A673 (cell line): ENCODE data around the gene NOL9. TPM values are rescaled to one million over a fixed set of nuclear protein-coding genes. Genes with fewer than 3 reads are reported as not detected.

Experiments used
- BruUV-seq: library from RNA; stranded (reverse); fragments of 400-500 nt; replicated peaks from 2 replicates; lab custom pipeline; 2021; lab: Mats Ljungman, UMichigan
- CTCF ChIA-PET: fragments of 300-600 bp; sonication (Branson Sonifier 250); formaldehyde crosslinking; loops from one replicate; lab custom pipeline; 2022; ENCODE audit warnings: antibody characterized with exemption; lab: Charles Lee
- POLR2A ChIA-PET: fragments of 300-600 bp; sonication (Branson Sonifier 250); formaldehyde crosslinking; loops from one replicate; lab custom pipeline; 2022; ENCODE audit warnings: antibody characterized with exemption; ENCODE audit not compliant: low non-redundant PET; lab: Charles Lee
- DNase-seq: peaks from one replicate; pipeline ENCODE4 v3.0.0-alpha.2; 2015; ENCODE audit warnings: low spot score
- H3K27ac ChIP-seq: fragments of 200-600 bp; sonication (generic); 2 replicates; pipeline ENCODE4 v1.5.1; 2016; ENCODE audit warnings: mixed run types, low read depth, mild to moderate bottlenecking, mixed read lengths, antibody characterized with exemption, low read length; ENCODE audit not compliant: poor library complexity, severe bottlenecking
- H3K27me3 ChIP-seq: fragments of 200-600 bp; sonication (generic); replicated peaks from 2 replicates; pipeline ENCODE4 v1.6.1; 2017; ENCODE audit warnings: mixed run types, low read depth, mild to moderate bottlenecking, mixed read lengths, antibody characterized with exemption, low read length; ENCODE audit not compliant: insufficient read depth, poor library complexity
- H3K36me3 ChIP-seq: fragments of 200-600 bp; sonication (generic); 2 replicates; pipeline ENCODE4 v1.6.1; 2016; ENCODE audit warnings: mixed run types, mild to moderate bottlenecking, mixed read lengths, antibody characterized with exemption, low read length; ENCODE audit not compliant: insufficient read depth, poor library complexity, severe bottlenecking
- H3K4me1 ChIP-seq: fragments of 200-600 bp; sonication (generic); 2 replicates; pipeline ENCODE4 v1.6.1; 2017; ENCODE audit warnings: mixed run types, mild to moderate bottlenecking, mixed read lengths, antibody characterized with exemption, low read length; ENCODE audit not compliant: insufficient read depth, poor library complexity, severe bottlenecking
- H3K4me3 ChIP-seq: fragments of 200-600 bp; sonication (generic); 2 replicates; pipeline ENCODE4 v1.5.1; 2016; ENCODE audit warnings: low read depth, mixed run types, mild to moderate bottlenecking, mixed read lengths, low read length; ENCODE audit not compliant: poor library complexity, severe bottlenecking
- H3K9me3 ChIP-seq: fragments of 200-600 bp; sonication (generic); 2 replicates; pipeline ENCODE4 v1.6.1; 2016; ENCODE audit warnings: mixed run types, low read depth, mild to moderate bottlenecking, mixed read lengths, antibody characterized with exemption, low read length; ENCODE audit not compliant: poor library complexity, severe bottlenecking
- CTCF ChIP-seq: fragments of 300-800, 200-600 bp; sonication (generic); conservative IDR thresholded peaks from 2 replicates; pipeline ENCODE4 v1.5.1; 2017; ENCODE audit warnings: low read depth, mild to moderate bottlenecking, antibody characterized with exemption, low read length, moderate library complexity, mixed read lengths
- EZH2 ChIP-seq: fragments of 200-600 bp; sonication (generic); IDR thresholded peaks from 2 replicates; pipeline ENCODE4 v1.6.1; 2017; ENCODE audit warnings: borderline replicate concordance, low read depth, mild to moderate bottlenecking, mixed read lengths, antibody characterized with exemption, low read length; ENCODE audit not compliant: poor library complexity, severe bottlenecking
- intact Hi-C: fragments of 100-400 bp; cut with micrococcal nuclease; formaldehyde crosslinking; loops from one replicate; pipeline ENCODE4 v1.10.0; 2022; ENCODE audit not compliant: unreplicated experiment
- total RNA-seq: library from RNA; stranded (reverse); gene quantifications from 2 replicates; pipeline ENCODE4 v1.2.3, GENCODE V29; 2021

The NOL9 gene
- total RNA-seq, 1 experiment from 2014 or later = 55.6 TPM

GRCh38 chr1:6591222-6591621 lies 36.9 kb upstream of the NOL9 start:
- intact Hi-C loops = no loop called here
- Histone ChIP-seq H3K4me1 (no peaks in the 10 kb centered on the region), H3K27ac (no peak overlapping the region), H3K4me3 (no peak overlapping the region), H3K36me3 (peaks cover 53% of the 10 kb centered on the region), H3K9me3 (no peaks in the 10 kb centered on the region), H3K27me3 (no peaks in the 10 kb centered on the region)
- DNase-seq = no peak
- POLR2A ChIA-PET = interaction anchor here (0.6 kb wide), 1 partner anchor 26 kb away, joined by 3 read pairs; no protein-coding TSS in a partner anchor
- TF ChIP-seq CTCF (no peak), EZH2 (no peak)
- CTCF ChIA-PET = no interaction called here
- no TSS peak for BruUV-seq

- POLR2A ChIA-PET = no interaction called here
- intact Hi-C loops = no loop called here
- Histone ChIP-seq H3K4me1 (no peaks in the 10 kb centered on the region), H3K27me3 (no peaks in the 10 kb centered on the region), H3K9me3 (no peaks in the 10 kb centered on the region), H3K27ac (no peak overlapping the region), H3K36me3 (peaks cover 42% of the 10 kb centered on the region), H3K4me3 (no peak overlapping the region)
- no peak for DNase-seq
- no peak for TF ChIP-seq CTCF
- no peak for TF ChIP-seq EZH2
- no TSS peak for BruUV-seq
- CTCF ChIA-PET = no interaction called here
Measured at GRCh38 chr1:6590046-6590445, 35.7 kb upstream of the NOL9 start.

GRCh38 chr1:6588893-6589520 lies 34.7 kb upstream of the NOL9 start:
- no peaks in the 10 kb centered on the region for H3K27me3 ChIP-seq
- H3K36me3 ChIP-seq = peaks cover 37% of the 10 kb centered on the region
- no peak for DNase-seq
- intact Hi-C loops = no loop called here
- ChIA-PET POLR2A (no interaction called here), CTCF (no interaction called here)
- H3K27ac ChIP-seq = no peak overlapping the region
- no peak for TF ChIP-seq CTCF
- no peak for TF ChIP-seq EZH2
- BruUV-seq = TSS peak; percentile 30
- no peak overlapping the region for H3K4me3 ChIP-seq
- no peaks in the 10 kb centered on the region for H3K4me1 ChIP-seq
- no peaks in the 10 kb centered on the region for H3K9me3 ChIP-seq
